ENCODE results near the gene BATF. TPM values are rescaled to one million over a fixed set of nuclear protein-coding genes. Genes with fewer than 3 reads are reported as not detected.

The BATF gene
- total RNA-seq, 1 experiment from 2014 or later, result 0.69 TPM

GRCh38 chr14:75533791-75534555 is 11.7 kb downstream of the BATF start:
- intact Hi-C loops (cut with micrococcal nuclease), result no loop called here
- no peak overlapping the region for H3K4me2 ChIP-seq (ENCODE audit: low read length)
- TF ChIP-seq SIN3A (IDR thresholded peaks at IDR 0.05; ENCODE audit: low read depth), result no peak
- TF ChIP-seq CEBPB (IDR thresholded peaks at IDR 0.05; ENCODE audit: low read depth), result no peak
- no peak for TF ChIP-seq SRF (IDR thresholded peaks at IDR 0.05; ENCODE audit: low read depth)
- TF ChIP-seq FOSL1 (IDR thresholded peaks at IDR 0.05; ENCODE audit: low read depth), result no peak
- no peak for TF ChIP-seq REST (IDR thresholded peaks at IDR 0.05; ENCODE audit: low read depth)
- no peak for TF ChIP-seq ZFX (IDR thresholded peaks at IDR 0.05)
- no peak for TF ChIP-seq POLR2A (IDR thresholded peaks at IDR 0.05; ENCODE audit: borderline replicate concordance, extremely low read depth, insufficient read depth, insufficient read length)
- TF ChIP-seq ATF3 (IDR thresholded peaks at IDR 0.05), result no peak
- TF ChIP-seq EGR1 (IDR thresholded peaks at IDR 0.05; ENCODE audit: low read depth), result no peak
- TF ChIP-seq RAD21 (IDR thresholded peaks at IDR 0.05; ENCODE audit: low read depth), result no peak
- no peak for TF ChIP-seq ZNF274 (IDR thresholded peaks at IDR 0.05; ENCODE audit: low read depth, low read length)
- no peak for TF ChIP-seq POLR2AphosphoS5 (IDR thresholded peaks at IDR 0.05; ENCODE audit: low read depth, low read length)
- no peaks in the 10 kb centered on the region for H3K27me3 ChIP-seq (ENCODE audit: insufficient read depth, low read length)
- DNase-seq (ENCODE audit: low read depth, low spot score), result no peak
- no peak for ATAC-seq
- H3K9me3 ChIP-seq (ENCODE audit: control insufficient read depth in 1 of 2, insufficient read depth in 1 of 2, low read depth in 1 of 2, low read length in 2 of 2), result no peaks in the 10 kb centered on the region
- H3K4me1 ChIP-seq (ENCODE audit: control insufficient read depth in 1 of 2, insufficient read depth in 2 of 2, low read length in 2 of 2), result no peaks in the 10 kb centered on the region
- H3K4me3 ChIP-seq (replicated peaks in 1 of 2; ENCODE audit: low read depth in 1 of 2, low read length in 2 of 2), result no peak overlapping the region
- no peaks in the 10 kb centered on the region for H3K79me2 ChIP-seq (ENCODE audit: insufficient read depth, low read length)
- no TSS peak for BruUV-seq (replicated peaks)
- no peaks in the 10 kb centered on the region for H3K36me3 ChIP-seq (ENCODE audit: control insufficient read depth in 1 of 2, insufficient read depth in 2 of 2, low read length in 2 of 2)
- H2AFZ ChIP-seq (ENCODE audit: low read depth, low read length, poor library complexity, severe bottlenecking), result no peak overlapping the region
- H3K9me2 ChIP-seq (ENCODE audit: insufficient read depth), result no peaks in the 10 kb centered on the region
- no peaks in the 10 kb centered on the region for H4K20me1 ChIP-seq (ENCODE audit: insufficient read depth)
- POLR2A ChIA-PET, result no interaction called here
- H3K9ac ChIP-seq (ENCODE audit: low read length), result no peak overlapping the region
- CTCF ChIA-PET, result interaction anchor here (1.3 kb wide), 1 partner anchor 27 kb away, joined by 3 read pairs; no protein-coding TSS in a partner anchor
- H3K27ac ChIP-seq (ENCODE audit: low read depth, low read length), result no peak overlapping the region
- RAD21 ChIA-PET (ENCODE audit: low non-redundant PET in 1 of 2, low total read pairs in 2 of 2, uncharacterized antibody in 2 of 2, unreplicated experiment in 2 of 2), result no interaction called here
